Measurements from ENCODE around the gene KLHL14. TPM values are rescaled to one million over a fixed set of nuclear protein-coding genes. Genes with fewer than 3 reads are reported as not detected.

The KLHL14 gene
- total and polyA plus RNA-seq, 10 of the 15 experiments (the other 5 are each of a cell fraction or from before 2014, with no cell fraction given), result 0.03 to 0.05 TPM; not detected in 8

GRCh38 chr18:32672398-32672797, 100.4 kb downstream of the KLHL14 start:
- Histone ChIP-seq H3K27me3 (replicated peaks in 1 of 2; ENCODE audit: control insufficient read depth in 2 of 2, insufficient read depth in 2 of 2, low read length in 1 of 2) (no peaks in the 10 kb centered on the region), H3K4me2 (ENCODE audit: control insufficient read depth, insufficient read depth) (no peak overlapping the region), H3K4me3 (no peak overlapping the region), H3K36me3 (ENCODE audit: control insufficient read depth in 2 of 2, insufficient read depth in 2 of 2, low read length in 1 of 2) (no peaks in the 10 kb centered on the region), H3K9ac (ENCODE audit: control insufficient read depth, insufficient read depth, low read length) (no peak overlapping the region), H3K4me1 (ENCODE audit: control insufficient read depth, insufficient read depth, low read length) (no peaks in the 10 kb centered on the region), H3K79me2 (ENCODE audit: control insufficient read depth, insufficient read depth, low read length) (no peaks in the 10 kb centered on the region), H3K27ac (ENCODE audit: control insufficient read depth, insufficient read depth) (no peak overlapping the region), H2AFZ (ENCODE audit: control insufficient read depth, low read depth, low read length) (no peak overlapping the region), H3K9me3 (replicated peaks; ENCODE audit: control insufficient read depth, insufficient read depth, low read length) (no peaks in the 10 kb centered on the region), H4K20me1 (ENCODE audit: control insufficient read depth, insufficient read depth) (no peaks in the 10 kb centered on the region)
- RAD21 ChIA-PET (ENCODE audit: unreplicated experiment), result no interaction called here
- WGBS (ENCODE audit: insufficient coverage, insufficient replicate concordance, low lambda C conversion rate, missing lambda C conversion rate), result 0% methylated on average over 1 of the region's 1 CpG
- POLR2A ChIA-PET, result no interaction called here
- in situ Hi-C loops (cut with MboI) (no loop called here), intact Hi-C loops (cut with micrococcal nuclease; ENCODE audit: unreplicated experiment) (no loop called here)
- TF ChIP-seq USF1 (IDR thresholded peaks at IDR 0.05; ENCODE audit: borderline replicate concordance, extremely low read length, insufficient read depth, low read depth, low read length) (no peak), SP1 (IDR thresholded peaks at IDR 0.05; ENCODE audit: low read depth, low read length) (no peak), KAT2A (conservative IDR thresholded peaks at IDR 0.05; ENCODE audit: control insufficient read depth, low read depth, low read length) (no peak), SMAD1 (IDR thresholded peaks at IDR 0.05; ENCODE audit: low read depth, partially characterized antibody) (no peak), IKZF1 (conservative IDR thresholded peaks at IDR 0.05) (no peak), ASH2L (IDR thresholded peaks at IDR 0.05; ENCODE audit: borderline replicate concordance, low read depth) (no peak), SUZ12 (IDR thresholded peaks at IDR 0.05; ENCODE audit: unreplicated experiment) (no peak)
- SMC1A ChIA-PET (ENCODE audit: uncharacterized antibody, unreplicated experiment), result no interaction called here
- CTCF ChIA-PET, result interaction anchor here (0.8 to 2.0 kb wide), 2 partner anchors 10 to 36 kb away, joined by 3 to 4 read pairs; no protein-coding TSS in a partner anchor
- BruUV-seq (replicated peaks), result no TSS peak
- FAIRE-seq, result no peak
- ATAC-seq, result no peak
- no peak for DNase-seq (ENCODE audit: low read depth, low spot score)

GRCh38 chr18:32670727-32671126, 102.1 kb downstream of the KLHL14 start:
- ChIA-PET RAD21 (ENCODE audit: unreplicated experiment) (no interaction called here), SMC1A (ENCODE audit: uncharacterized antibody, unreplicated experiment) (no interaction called here), POLR2A (no interaction called here), CTCF (interaction anchor here (2.0 kb wide), 1 partner anchor 38 kb away, joined by 4 read pairs; no protein-coding TSS in a partner anchor)
- no TSS peak for BruUV-seq (replicated peaks)
- no peaks in the 10 kb centered on the region for H3K79me2 ChIP-seq (ENCODE audit: control insufficient read depth, insufficient read depth, low read length)
- no peaks in the 10 kb centered on the region for H3K36me3 ChIP-seq (ENCODE audit: control insufficient read depth in 2 of 2, insufficient read depth in 2 of 2, low read length in 1 of 2)
- no peak overlapping the region for H3K4me2 ChIP-seq (ENCODE audit: control insufficient read depth, insufficient read depth)
- intact Hi-C loops (cut with micrococcal nuclease; ENCODE audit: unreplicated experiment) (no loop called here), in situ Hi-C loops (cut with MboI) (no loop called here)
- no peak overlapping the region for H3K27ac ChIP-seq (ENCODE audit: control insufficient read depth, insufficient read depth)
- H3K9me3 ChIP-seq (replicated peaks; ENCODE audit: control insufficient read depth, insufficient read depth, low read length), result no peaks in the 10 kb centered on the region
- DNase-seq (ENCODE audit: low read depth, low spot score) (no peak), FAIRE-seq (no peak), ATAC-seq (no peak)
- H2AFZ ChIP-seq (ENCODE audit: control insufficient read depth, low read depth, low read length), result no peak overlapping the region
- H3K4me3 ChIP-seq, result no peak overlapping the region
- no peak for TF ChIP-seq IRF4 (IDR thresholded peaks at IDR 0.05; ENCODE audit: low read depth, low read length)
- TF ChIP-seq FOS (IDR thresholded peaks at IDR 0.05; ENCODE audit: borderline replicate concordance, extremely low read depth, insufficient read length), result no peak
- no peak for TF ChIP-seq ZNF217 (IDR thresholded peaks at IDR 0.05)
- TF ChIP-seq CREM (IDR thresholded peaks at IDR 0.05; ENCODE audit: low read depth), result no peak
- no peaks in the 10 kb centered on the region for H3K4me1 ChIP-seq (ENCODE audit: control insufficient read depth, insufficient read depth, low read length)
- H4K20me1 ChIP-seq (ENCODE audit: control insufficient read depth, insufficient read depth), result no peaks in the 10 kb centered on the region
- no peaks in the 10 kb centered on the region for H3K27me3 ChIP-seq (replicated peaks in 1 of 2; ENCODE audit: control insufficient read depth in 2 of 2, insufficient read depth in 2 of 2, low read length in 1 of 2)
- H3K9ac ChIP-seq (ENCODE audit: control insufficient read depth, insufficient read depth, low read length), result no peak overlapping the region

Data from GM12878 (cell line).